Measurements from ENCODE around the gene FRMD5.

FRMD5 gene

DNA sequence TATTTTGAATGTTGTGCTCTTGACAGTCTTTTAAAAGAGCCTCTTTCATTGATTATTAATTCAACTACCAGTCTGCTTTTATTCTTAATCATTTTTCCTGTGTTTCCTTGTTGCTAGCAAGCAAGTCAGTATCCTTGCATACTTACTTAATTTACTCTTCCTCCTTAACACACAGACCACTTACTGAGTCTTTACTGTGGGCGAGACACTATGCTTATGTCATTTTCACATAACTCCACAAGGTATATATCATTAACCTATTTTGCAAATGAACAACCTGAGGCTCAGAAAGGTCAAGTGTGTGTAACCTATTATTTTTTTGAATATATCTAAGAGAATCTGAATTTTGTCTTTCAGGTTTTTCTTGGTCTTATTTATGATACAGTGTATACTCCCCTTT lies 237.3 kb downstream of the FRMD5 start:
- H3K27me3 ChIP-seq (replicated peaks; ENCODE audit: insufficient read depth, low read length), result no peaks in the 10 kb centered on the region
- no peaks in the 10 kb centered on the region for H3K36me3 ChIP-seq (replicated peaks; ENCODE audit: insufficient read depth, low read length)
- H3K9me2 ChIP-seq (replicated peaks; ENCODE audit: insufficient read depth, low read length), result no peaks in the 10 kb centered on the region
- no peak overlapping the region for H3K4me2 ChIP-seq (ENCODE audit: low read depth, low read length)
- no peak overlapping the region for H2AFZ ChIP-seq (ENCODE audit: low read length)
- TF ChIP-seq, protein P1, sequence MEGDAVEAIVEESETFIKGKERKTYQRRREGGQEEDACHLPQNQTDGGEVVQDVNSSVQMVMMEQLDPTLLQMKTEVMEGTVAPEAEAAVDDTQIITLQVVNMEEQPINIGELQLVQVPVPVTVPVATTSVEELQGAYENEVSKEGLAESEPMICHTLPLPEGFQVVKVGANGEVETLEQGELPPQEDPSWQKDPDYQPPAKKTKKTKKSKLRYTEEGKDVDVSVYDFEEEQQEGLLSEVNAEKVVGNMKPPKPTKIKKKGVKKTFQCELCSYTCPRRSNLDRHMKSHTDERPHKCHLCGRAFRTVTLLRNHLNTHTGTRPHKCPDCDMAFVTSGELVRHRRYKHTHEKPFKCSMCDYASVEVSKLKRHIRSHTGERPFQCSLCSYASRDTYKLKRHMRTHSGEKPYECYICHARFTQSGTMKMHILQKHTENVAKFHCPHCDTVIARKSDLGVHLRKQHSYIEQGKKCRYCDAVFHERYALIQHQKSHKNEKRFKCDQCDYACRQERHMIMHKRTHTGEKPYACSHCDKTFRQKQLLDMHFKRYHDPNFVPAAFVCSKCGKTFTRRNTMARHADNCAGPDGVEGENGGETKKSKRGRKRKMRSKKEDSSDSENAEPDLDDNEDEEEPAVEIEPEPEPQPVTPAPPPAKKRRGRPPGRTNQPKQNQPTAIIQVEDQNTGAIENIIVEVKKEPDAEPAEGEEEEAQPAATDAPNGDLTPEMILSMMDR (IDR thresholded peaks at IDR 0.05; ENCODE audit: low read length), result no peak
- TF ChIP-seq EZH2 (optimal IDR thresholded peaks at IDR 0.05; ENCODE audit: low read depth, low read length), result no peak
- TF ChIP-seq EZH2phosphoT487 (IDR thresholded peaks at IDR 0.05; ENCODE audit: low read length), result no peak
- H3K9me3 ChIP-seq (replicated peaks; ENCODE audit: insufficient read depth, low read length), result no peaks in the 10 kb centered on the region
- H4K20me1 ChIP-seq (ENCODE audit: insufficient read depth, low read length), result no peaks in the 10 kb centered on the region
- H3K9ac ChIP-seq (ENCODE audit: low read length), result no peak overlapping the region
- peaks cover 10% of the 10 kb centered on the region for H3K4me1 ChIP-seq (ENCODE audit: low read length)
- H3K27ac ChIP-seq (ENCODE audit: low read length), result no peak overlapping the region
- H3F3A ChIP-seq (ENCODE audit: insufficient read depth, low read length), result no peaks in the 10 kb centered on the region
- no peak overlapping the region for H3K4me3 ChIP-seq (ENCODE audit: low read length)
- no peak for DNase-seq
- H3K79me2 ChIP-seq (ENCODE audit: low read length), result no peaks in the 10 kb centered on the region

DNA sequence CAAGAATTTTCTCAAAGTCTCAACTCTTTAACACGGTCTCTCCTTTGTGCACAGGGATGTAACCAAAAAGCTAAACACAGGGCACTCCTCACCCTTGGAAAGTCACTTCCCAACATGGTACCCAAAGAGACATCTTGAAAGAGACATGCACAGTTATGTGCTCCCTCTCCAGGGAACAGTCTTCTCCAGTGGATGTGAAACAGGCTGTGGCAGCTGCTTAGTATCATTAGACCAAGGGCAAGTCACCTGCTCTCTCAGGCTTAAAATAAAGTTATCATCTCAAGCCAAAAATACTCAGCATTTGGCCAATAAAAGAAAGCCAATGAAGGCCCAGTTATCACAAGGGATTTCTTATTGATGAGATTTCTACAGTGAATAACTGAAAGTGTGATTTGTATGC lies 239.9 kb downstream of the FRMD5 start:
- Histone ChIP-seq H3K4me2 (ENCODE audit: low read depth, low read length) (no peak overlapping the region), H3K27ac (ENCODE audit: low read length) (no peak overlapping the region), H2AFZ (ENCODE audit: low read length) (no peak overlapping the region), H3K4me3 (ENCODE audit: low read length) (no peak overlapping the region), H4K20me1 (ENCODE audit: insufficient read depth, low read length) (no peaks in the 10 kb centered on the region), H3K79me2 (ENCODE audit: low read length) (no peaks in the 10 kb centered on the region), H3K4me1 (ENCODE audit: low read length) (peaks cover 10% of the 10 kb centered on the region), H3K9ac (ENCODE audit: low read length) (no peak overlapping the region), H3K9me3 (replicated peaks; ENCODE audit: insufficient read depth, low read length) (no peaks in the 10 kb centered on the region), H3F3A (ENCODE audit: insufficient read depth, low read length) (no peaks in the 10 kb centered on the region), H3K27me3 (replicated peaks; ENCODE audit: insufficient read depth, low read length) (no peaks in the 10 kb centered on the region), H3K36me3 (replicated peaks; ENCODE audit: insufficient read depth, low read length) (no peaks in the 10 kb centered on the region), H3K9me2 (replicated peaks; ENCODE audit: insufficient read depth, low read length) (no peaks in the 10 kb centered on the region)
- DNase-seq, result no peak
- no peak for TF ChIP-seq EZH2phosphoT487 (IDR thresholded peaks at IDR 0.05; ENCODE audit: low read length)
- TF ChIP-seq, protein P1 (IDR thresholded peaks at IDR 0.05; ENCODE audit: low read length), result no peak
- no peak for TF ChIP-seq EZH2 (optimal IDR thresholded peaks at IDR 0.05; ENCODE audit: low read depth, low read length)

DNA sequence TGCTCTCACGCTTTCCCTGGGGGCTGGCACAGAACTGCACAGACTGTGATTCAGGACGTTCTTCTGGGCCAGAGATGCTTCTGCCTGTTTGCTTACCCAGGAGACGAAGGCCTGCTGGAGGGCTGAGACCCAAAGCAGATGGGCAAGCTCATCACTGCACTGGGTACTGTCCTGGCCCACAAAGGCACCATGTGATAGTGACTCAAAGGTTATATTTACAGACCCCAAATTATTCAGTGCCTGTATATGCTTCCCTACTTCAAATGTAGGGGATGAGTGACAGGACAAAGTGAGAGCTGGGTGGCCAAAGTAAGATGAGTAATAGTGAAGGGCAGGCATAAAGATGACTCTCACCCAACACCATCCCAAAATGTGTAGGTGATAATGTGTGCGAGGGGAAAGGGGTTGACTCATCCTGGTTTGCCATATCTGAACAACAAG lies 240.9 kb downstream of the FRMD5 start:
- no peaks in the 10 kb centered on the region for H3K27me3 ChIP-seq (replicated peaks; ENCODE audit: insufficient read depth, low read length)

More for the DNA sequence above, 240.9 kb downstream of the FRMD5 start:
- H3K79me2 ChIP-seq (ENCODE audit: low read length), result no peaks in the 10 kb centered on the region
- H3K36me3 ChIP-seq (replicated peaks; ENCODE audit: insufficient read depth, low read length), result no peaks in the 10 kb centered on the region
- TF ChIP-seq EZH2 (optimal IDR thresholded peaks at IDR 0.05; ENCODE audit: low read depth, low read length) (no peak), EZH2phosphoT487 (IDR thresholded peaks at IDR 0.05; ENCODE audit: low read length) (no peak)
- TF ChIP-seq, protein P1 (IDR thresholded peaks at IDR 0.05; ENCODE audit: low read length), result no peak
- no peaks in the 10 kb centered on the region for H4K20me1 ChIP-seq (ENCODE audit: insufficient read depth, low read length)
- H3K27ac ChIP-seq (ENCODE audit: low read length), result no peak overlapping the region
- H3F3A ChIP-seq (ENCODE audit: insufficient read depth, low read length), result 0 out of 2 replicates have a peak, but pooled peaks cover 2% of the 10 kb centered on the region
- DNase-seq, result no peak
- no peak overlapping the region for H3K4me2 ChIP-seq (ENCODE audit: low read depth, low read length)
- H3K4me3 ChIP-seq (ENCODE audit: low read length), result no peak overlapping the region
- H3K9me2 ChIP-seq (replicated peaks; ENCODE audit: insufficient read depth, low read length), result no peaks in the 10 kb centered on the region
- H3K4me1 ChIP-seq (ENCODE audit: low read length), result peaks cover 14% of the 10 kb centered on the region
- H2AFZ ChIP-seq (ENCODE audit: low read length), result no peak overlapping the region
- no peaks in the 10 kb centered on the region for H3K9me3 ChIP-seq (replicated peaks; ENCODE audit: insufficient read depth, low read length)
- H3K9ac ChIP-seq (ENCODE audit: low read length), result no peak overlapping the region

All from MM.1S (cell line).